Brain microvascular endothelial cell (primary cell): ENCODE data around the gene FARP2.
"Not testable (repeated sequence)": the region's sequence is repeated elsewhere in the genome, so short reads cannot be mapped to it uniquely, and the experiment has no call there.

Source experiments
- DNase-seq: peaks from one replicate; pipeline ENCODE4 v3.0.0-alpha.2; 2020
- H3K27ac ChIP-seq: fragments of 250-450 bp; sonication (Bioruptor Pico); 2 replicates; pipeline ENCODE4 v1.5.1; 2020; ENCODE audit warnings: mild to moderate bottlenecking, moderate library complexity
- H3K27me3 ChIP-seq: fragments of 250-450 bp; sonication (Bioruptor Pico); replicated peaks from 2 replicates; pipeline ENCODE4 v1.5.1; 2020; ENCODE audit warnings: mild to moderate bottlenecking
- H3K36me3 ChIP-seq: fragments of 250-450 bp; sonication (Bioruptor Pico); replicated peaks from 2 replicates; pipeline ENCODE4 v1.5.1; 2020; ENCODE audit warnings: mild to moderate bottlenecking
- H3K4me3 ChIP-seq: 2 replicates; pipeline ENCODE4 v1.5.1; 2011; ENCODE audit warnings: low read depth, mild to moderate bottlenecking, control low read depth, low read length, moderate library complexity
- CTCF ChIP-seq: IDR thresholded peaks from 2 replicates; pipeline ENCODE4 v1.5.1; 2011; ENCODE audit warnings: low read depth, mild to moderate bottlenecking, moderate library complexity, low read length, control low read depth, inconsistent platforms; ENCODE audit errors: missing control alignments
- in situ Hi-C: cut with HindIII; loops from 2 replicates; pipeline ENCODE4 v1.10.0; 2017; ENCODE audit warnings: low sequenced_read_pairs, low pct_ligation_motif_present

FARP2 gene

GRCh38 chr2:241445426-241445825, 89.3 kb downstream of the FARP2 start:
- H3K27me3 ChIP-seq, result no peaks in the 10 kb centered on the region
- H3K27ac ChIP-seq, result no peak overlapping the region
- no peak overlapping the region for H3K4me3 ChIP-seq
- in situ Hi-C loops, result no loop called here
- no peak for DNase-seq
- H3K36me3 ChIP-seq, result peaks cover 26% of the 10 kb centered on the region
- no peak for TF ChIP-seq CTCF

GRCh38 chr2:241450092-241450491, 94.0 kb downstream of the FARP2 start:
- in situ Hi-C loops, H3K27ac ChIP-seq, H3K4me3 ChIP-seq, H3K27me3 ChIP-seq, DNase-seq, H3K36me3 ChIP-seq: not testable (repeated sequence)

GRCh38 chr2:241451840-241452506, 95.9 kb downstream of the FARP2 start:
- in situ Hi-C loops, result no loop called here

GRCh38 chr2:241453919-241454318, 97.8 kb downstream of the FARP2 start:
- DNase-seq, H3K27me3 ChIP-seq, H3K27ac ChIP-seq, in situ Hi-C loops, H3K4me3 ChIP-seq, H3K36me3 ChIP-seq: not testable (repeated sequence)

More at GRCh38 chr2:241451840-241452506, 95.9 kb downstream of the FARP2 start:
- Histone ChIP-seq H3K4me3 (no peak overlapping the region), H3K36me3 (peaks cover 5% of the 10 kb centered on the region), H3K27ac (no peak overlapping the region), H3K27me3 (no peaks in the 10 kb centered on the region)
- no peak for DNase-seq
- TF ChIP-seq CTCF, result no peak

- in situ Hi-C loops, result no loop called here
- no peak overlapping the region for H3K27ac ChIP-seq
- peaks cover 3% of the 10 kb centered on the region for H3K36me3 ChIP-seq
- TF ChIP-seq CTCF, result no peak
- H3K27me3 ChIP-seq, result no peaks in the 10 kb centered on the region
- no peak overlapping the region for H3K4me3 ChIP-seq
- DNase-seq, result no peak
These were observed 98.9 kb downstream of the FARP2 start for GRCh38 chr2:241454837-241455485.

GRCh38 chr2:241456546-241456945, 100.5 kb downstream of the FARP2 start:
- Histone ChIP-seq H3K36me3 (no peaks in the 10 kb centered on the region), H3K27me3 (no peaks in the 10 kb centered on the region), H3K27ac (no peak overlapping the region), H3K4me3 (no peak overlapping the region)
- in situ Hi-C loops, result no loop called here
- no peak for TF ChIP-seq CTCF
- no peak for DNase-seq

- in situ Hi-C loops, result no loop called here
- no peaks in the 10 kb centered on the region for H3K36me3 ChIP-seq
- no peaks in the 10 kb centered on the region for H3K27me3 ChIP-seq
- no peak overlapping the region for H3K27ac ChIP-seq
- no peak for TF ChIP-seq CTCF
- no peak for DNase-seq
- no peak overlapping the region for H3K4me3 ChIP-seq
These were observed 102.6 kb downstream of the FARP2 start for GRCh38 chr2:241458687-241459086.
